ENCODE results near the gene TWNK.

Gene TWNK

GRCh38 chr10:101018600-101019439, 31.5 kb downstream of the TWNK start:
- Histone ChIP-seq H3K36me3 (ENCODE audit: control insufficient read depth, insufficient read depth, low read length) (no peaks in the 10 kb centered on the region), H3K9ac (ENCODE audit: low read length) (no peak overlapping the region), H3K27me3 (ENCODE audit: control insufficient read depth, insufficient read depth, low read length) (peaks cover 25% of the 10 kb centered on the region), H3K4me1 (ENCODE audit: control insufficient read depth, insufficient read depth, low read length) (peaks cover 10% of the 10 kb centered on the region), H3K9me3 (ENCODE audit: control insufficient read depth, low read length) (no peaks in the 10 kb centered on the region), H3K4me3 (ENCODE audit: low read length) (no peak overlapping the region)

GRCh38 chr10:101019440-101019703, 32.0 kb downstream of the TWNK start:
- no peaks in the 10 kb centered on the region for H3K9me3 ChIP-seq (ENCODE audit: control insufficient read depth, low read length)
- no peak overlapping the region for H3K9ac ChIP-seq (ENCODE audit: low read length)
- H3K36me3 ChIP-seq (ENCODE audit: control insufficient read depth, insufficient read depth, low read length), result no peaks in the 10 kb centered on the region
- no peak overlapping the region for H3K4me3 ChIP-seq (ENCODE audit: low read length)
- peaks cover 10% of the 10 kb centered on the region for H3K4me1 ChIP-seq (ENCODE audit: control insufficient read depth, insufficient read depth, low read length)
- peaks cover 25% of the 10 kb centered on the region for H3K27me3 ChIP-seq (ENCODE audit: control insufficient read depth, insufficient read depth, low read length)

GRCh38 chr10:101020427-101021075, 33.2 kb downstream of the TWNK start:
- Histone ChIP-seq H3K36me3 (ENCODE audit: control insufficient read depth, insufficient read depth, low read length) (no peaks in the 10 kb centered on the region), H3K4me3 (ENCODE audit: low read length) (no peak overlapping the region), H3K9me3 (ENCODE audit: control insufficient read depth, low read length) (no peaks in the 10 kb centered on the region), H3K4me1 (ENCODE audit: control insufficient read depth, insufficient read depth, low read length) (peaks cover 10% of the 10 kb centered on the region), H3K27me3 (ENCODE audit: control insufficient read depth, insufficient read depth, low read length) (peaks cover 23% of the 10 kb centered on the region), H3K9ac (ENCODE audit: low read length) (no peak overlapping the region)

GRCh38 chr10:101021239-101021638, 33.9 kb downstream of the TWNK start:
- Histone ChIP-seq H3K9me3 (ENCODE audit: control insufficient read depth, low read length) (no peaks in the 10 kb centered on the region), H3K4me3 (ENCODE audit: low read length) (no peak overlapping the region), H3K9ac (ENCODE audit: low read length) (no peak overlapping the region), H3K27me3 (ENCODE audit: control insufficient read depth, insufficient read depth, low read length) (peaks cover 19% of the 10 kb centered on the region), H3K36me3 (ENCODE audit: control insufficient read depth, insufficient read depth, low read length) (no peaks in the 10 kb centered on the region), H3K4me1 (ENCODE audit: control insufficient read depth, insufficient read depth, low read length) (peaks cover 10% of the 10 kb centered on the region)

GRCh38 chr10:101021692-101022251, 34.4 kb downstream of the TWNK start:
- Histone ChIP-seq H3K9ac (ENCODE audit: low read length) (no peak overlapping the region), H3K4me3 (ENCODE audit: low read length) (no peak overlapping the region), H3K36me3 (ENCODE audit: control insufficient read depth, insufficient read depth, low read length) (no peaks in the 10 kb centered on the region), H3K4me1 (ENCODE audit: control insufficient read depth, insufficient read depth, low read length) (peaks cover 10% of the 10 kb centered on the region), H3K27me3 (ENCODE audit: control insufficient read depth, insufficient read depth, low read length) (peaks cover 15% of the 10 kb centered on the region), H3K9me3 (ENCODE audit: control insufficient read depth, low read length) (no peaks in the 10 kb centered on the region)

- Histone ChIP-seq H3K4me3 (ENCODE audit: low read length) (no peak overlapping the region), H3K9me3 (ENCODE audit: control insufficient read depth, low read length) (no peaks in the 10 kb centered on the region), H3K36me3 (ENCODE audit: control insufficient read depth, insufficient read depth, low read length) (no peaks in the 10 kb centered on the region), H3K27me3 (ENCODE audit: control insufficient read depth, insufficient read depth, low read length) (peaks cover 9% of the 10 kb centered on the region), H3K4me1 (ENCODE audit: control insufficient read depth, insufficient read depth, low read length) (peaks cover 10% of the 10 kb centered on the region), H3K9ac (ENCODE audit: low read length) (no peak overlapping the region)
Observed at GRCh38 chr10:101022967-101023705, 35.8 kb downstream of the TWNK start.

GRCh38 chr10:101027106-101027720, 39.9 kb downstream of the TWNK start:
- Histone ChIP-seq H3K9ac (ENCODE audit: low read length) (no peak overlapping the region), H3K27me3 (ENCODE audit: control insufficient read depth, insufficient read depth, low read length) (peaks cover 17% of the 10 kb centered on the region), H3K4me1 (ENCODE audit: control insufficient read depth, insufficient read depth, low read length) (peaks cover 10% of the 10 kb centered on the region), H3K36me3 (ENCODE audit: control insufficient read depth, insufficient read depth, low read length) (no peaks in the 10 kb centered on the region), H3K9me3 (ENCODE audit: control insufficient read depth, low read length) (no peaks in the 10 kb centered on the region), H3K4me3 (ENCODE audit: low read length) (no peak overlapping the region)

- Histone ChIP-seq H3K4me1 (ENCODE audit: control insufficient read depth, insufficient read depth, low read length) (peaks cover 23% of the 10 kb centered on the region), H3K4me3 (ENCODE audit: low read length) (no peak overlapping the region), H3K9me3 (ENCODE audit: control insufficient read depth, low read length) (no peaks in the 10 kb centered on the region), H3K36me3 (ENCODE audit: control insufficient read depth, insufficient read depth, low read length) (no peaks in the 10 kb centered on the region), H3K27me3 (ENCODE audit: control insufficient read depth, insufficient read depth, low read length) (peaks cover 17% of the 10 kb centered on the region), H3K9ac (ENCODE audit: low read length) (no peak overlapping the region)
Observed at GRCh38 chr10:101028446-101029337, 41.3 kb downstream of the TWNK start.

GRCh38 chr10:101029520-101030295, 42.4 kb downstream of the TWNK start:
- H3K9ac ChIP-seq (ENCODE audit: low read length), result no peak overlapping the region
- H3K4me1 ChIP-seq (ENCODE audit: control insufficient read depth, insufficient read depth, low read length), result peaks cover 23% of the 10 kb centered on the region
- no peaks in the 10 kb centered on the region for H3K36me3 ChIP-seq (ENCODE audit: control insufficient read depth, insufficient read depth, low read length)
- no peak overlapping the region for H3K4me3 ChIP-seq (ENCODE audit: low read length)
- H3K27me3 ChIP-seq (ENCODE audit: control insufficient read depth, insufficient read depth, low read length), result peaks cover 17% of the 10 kb centered on the region
- no peaks in the 10 kb centered on the region for H3K9me3 ChIP-seq (ENCODE audit: control insufficient read depth, low read length)

GRCh38 chr10:101030496-101031127, 43.3 kb downstream of the TWNK start:
- H3K36me3 ChIP-seq (ENCODE audit: control insufficient read depth, insufficient read depth, low read length), result no peaks in the 10 kb centered on the region
- no peaks in the 10 kb centered on the region for H3K9me3 ChIP-seq (ENCODE audit: control insufficient read depth, low read length)
- H3K4me1 ChIP-seq (ENCODE audit: control insufficient read depth, insufficient read depth, low read length), result peaks cover 23% of the 10 kb centered on the region
- no peak overlapping the region for H3K9ac ChIP-seq (ENCODE audit: low read length)
- H3K4me3 ChIP-seq (ENCODE audit: low read length), result peak overlapping the region; percentile 90
- peaks cover 17% of the 10 kb centered on the region for H3K27me3 ChIP-seq (ENCODE audit: control insufficient read depth, insufficient read depth, low read length)

Measured in mucosa of stomach (tissue), 1 donor.